Activated T-cell treated with anti-CD3 and anti-CD28 coated beads for 4 hours (primary cell): Measurements from ENCODE around the gene TSHZ1.

Experiments used
- DNase-seq: peaks from one replicate; pipeline ENCODE4 v3.0.0-alpha.2; 2020

TSHZ1 gene

DNA sequence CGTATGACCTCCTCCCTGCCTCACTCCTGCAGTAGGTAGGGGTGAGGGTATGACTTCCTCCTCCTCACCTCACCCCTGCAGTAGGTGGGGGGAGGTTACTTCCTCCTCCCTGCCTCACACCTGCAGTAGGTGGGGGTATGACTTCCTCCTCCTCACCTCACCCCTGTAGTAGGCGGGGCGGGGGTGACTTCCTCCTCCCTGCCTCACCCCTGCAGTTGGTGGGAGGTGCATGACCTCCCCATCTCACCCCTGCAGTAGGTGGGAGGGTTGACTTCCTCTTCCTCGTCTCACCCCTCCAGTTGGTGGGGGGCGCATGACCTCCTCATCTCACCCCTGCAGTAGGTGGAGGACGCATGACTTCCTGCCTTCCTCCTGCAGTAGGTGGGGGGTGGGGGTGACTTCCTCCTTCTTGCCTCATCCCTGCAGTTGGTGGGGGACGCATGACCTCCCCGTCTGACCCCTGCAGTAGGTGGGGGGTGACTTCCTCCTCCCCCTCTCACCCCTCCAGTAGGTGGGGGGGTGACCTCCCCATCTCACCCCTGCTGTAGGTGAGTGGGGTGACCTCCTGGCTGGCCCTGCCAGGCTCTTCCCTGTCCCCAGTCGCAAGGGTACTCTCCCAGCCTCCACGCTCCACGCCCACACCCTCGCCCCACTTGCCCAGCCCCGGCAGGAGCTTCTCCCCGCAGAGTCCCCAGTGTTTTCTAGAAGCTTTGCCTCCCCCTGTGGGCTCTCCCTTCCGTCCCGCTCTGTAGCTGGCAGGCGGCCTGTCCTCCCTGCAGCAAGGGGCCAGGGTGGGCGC is 39.3 kb downstream of the TSHZ1 start:
- no peak for DNase-seq

DNA sequence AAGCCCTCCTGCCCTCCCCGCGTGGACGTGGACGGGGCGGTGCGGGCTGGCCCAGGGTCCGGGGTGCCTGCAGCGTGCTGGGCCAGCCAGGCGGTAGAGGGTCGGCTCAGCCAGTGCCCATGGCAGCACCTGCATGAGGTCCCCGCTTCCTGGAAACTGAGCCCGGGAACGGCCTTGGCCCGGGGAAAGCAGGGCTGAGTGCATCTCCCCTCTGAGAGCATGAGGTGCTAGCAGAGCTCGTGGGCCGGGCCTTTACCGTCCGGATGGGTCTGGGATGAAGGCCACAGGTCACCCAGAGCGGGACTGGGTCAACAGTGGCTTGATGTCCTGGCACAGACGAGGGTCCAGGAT is 39.8 kb downstream of the TSHZ1 start:
- no peak for DNase-seq

DNA sequence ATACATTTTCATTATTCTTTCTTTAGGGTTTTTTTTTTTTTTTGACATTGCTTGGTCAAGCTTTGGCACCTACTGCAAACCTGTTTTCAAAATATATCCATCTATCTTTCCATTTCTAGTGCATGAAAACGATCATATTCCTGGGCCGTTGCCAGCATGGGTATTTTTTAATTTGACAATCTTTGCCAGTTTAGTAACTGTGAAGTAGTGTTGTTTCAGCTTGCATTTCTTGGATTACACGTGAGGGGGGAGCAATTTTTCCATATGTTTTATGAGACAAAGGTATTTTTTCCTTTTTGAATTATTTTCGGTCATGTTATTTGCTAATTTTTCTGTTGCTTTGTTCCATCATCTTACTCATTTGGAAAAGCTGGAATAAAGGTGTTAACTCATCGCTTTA is 40.9 kb downstream of the TSHZ1 start:
- DNase-seq: no peak

DNA sequence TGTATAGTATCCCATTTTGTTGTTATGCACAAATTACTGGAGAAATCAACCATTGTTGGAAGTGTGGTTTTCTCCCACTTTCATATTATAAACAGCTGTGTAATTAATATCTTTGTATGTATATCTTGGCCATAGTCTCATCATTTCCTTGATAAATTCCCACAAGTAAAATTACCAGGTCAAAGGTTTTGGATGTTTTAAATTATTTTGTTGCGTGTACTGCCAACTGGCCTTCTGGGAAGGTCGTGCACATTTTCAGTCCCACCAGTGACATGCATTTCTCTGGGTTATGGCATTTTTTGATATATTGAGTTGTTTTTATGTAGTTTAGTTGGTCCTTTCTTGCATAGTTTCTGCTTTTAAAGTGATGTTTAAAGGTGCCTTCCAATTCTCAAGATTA is 41.5 kb downstream of the TSHZ1 start:
- DNase-seq: no peak

DNA sequence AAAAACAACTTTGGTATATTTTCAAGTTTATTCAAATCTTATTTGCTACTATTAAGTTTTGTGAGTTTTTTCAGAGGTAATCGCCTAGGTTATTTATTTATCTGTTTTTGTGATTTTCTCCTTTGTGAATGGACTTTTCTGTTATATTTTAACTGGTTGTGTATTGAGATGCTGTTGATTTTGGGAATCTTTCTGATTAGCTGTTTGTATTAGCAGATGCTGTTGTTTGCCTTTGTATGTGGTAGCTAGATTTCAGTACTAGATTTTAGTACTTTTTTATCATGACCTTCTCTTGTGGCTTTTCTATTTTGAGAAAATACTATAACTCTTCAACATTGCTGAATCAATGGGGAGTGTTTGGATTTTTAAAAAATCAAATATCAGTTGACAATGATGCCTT is 42.4 kb downstream of the TSHZ1 start:
- no peak for DNase-seq

DNA sequence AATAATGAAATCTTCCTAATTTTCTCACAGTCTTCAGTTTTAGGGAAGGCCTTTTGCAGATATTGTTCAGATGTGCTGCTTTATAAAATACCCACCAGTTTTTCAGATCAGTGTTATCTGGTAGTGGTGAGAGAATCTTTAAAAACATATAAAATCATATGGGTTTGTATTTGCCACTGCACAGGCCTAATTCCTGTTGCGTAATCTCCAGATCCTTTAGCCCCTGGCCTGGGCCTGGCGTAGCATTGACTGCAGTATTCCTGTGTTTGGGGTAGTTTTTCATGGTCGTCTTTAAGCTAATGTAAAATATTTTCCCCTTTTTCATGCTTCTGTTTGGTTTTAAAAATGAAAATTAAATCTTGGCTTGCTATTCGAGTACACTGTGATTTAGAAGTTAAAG is 43.2 kb downstream of the TSHZ1 start:
- no peak for DNase-seq

DNA sequence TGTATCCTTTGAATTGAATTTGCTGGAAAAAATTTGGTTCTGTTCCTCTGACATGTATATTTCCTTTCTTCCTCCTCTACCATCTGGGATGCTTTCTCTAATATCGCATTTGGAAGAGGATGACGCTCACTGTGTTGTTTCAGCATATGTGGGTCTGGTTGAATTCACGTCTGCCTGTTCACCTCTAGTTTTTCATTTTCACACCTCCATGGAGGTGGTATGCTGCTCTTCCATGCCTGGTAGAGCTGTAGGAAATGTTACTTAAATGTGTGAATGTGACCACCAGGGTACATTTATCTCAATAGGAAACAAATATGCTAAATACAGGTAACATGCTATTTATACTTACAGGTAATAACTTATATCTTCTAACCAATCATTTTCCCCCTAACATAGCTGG is 44.5 kb downstream of the TSHZ1 start:
- no peak for DNase-seq

DNA sequence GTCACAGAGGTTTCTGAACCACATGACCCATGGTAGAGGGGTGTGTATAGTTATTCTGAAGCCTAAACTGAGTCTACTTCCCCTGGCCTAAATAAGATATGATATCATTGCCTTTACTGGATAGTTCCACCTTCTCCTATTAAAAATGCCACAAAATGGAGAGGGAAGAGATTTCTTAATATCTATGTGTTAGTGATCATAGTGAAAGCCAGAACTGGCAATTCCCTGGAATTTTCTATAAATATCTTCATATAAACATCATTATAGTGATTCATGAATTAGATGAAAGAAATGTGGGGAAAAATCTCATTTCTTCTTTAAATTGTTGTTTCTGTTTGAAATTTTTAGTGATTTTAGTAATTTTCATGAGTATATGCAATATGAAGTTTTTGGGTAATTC is 45.8 kb downstream of the TSHZ1 start:
- no peak for DNase-seq

DNA sequence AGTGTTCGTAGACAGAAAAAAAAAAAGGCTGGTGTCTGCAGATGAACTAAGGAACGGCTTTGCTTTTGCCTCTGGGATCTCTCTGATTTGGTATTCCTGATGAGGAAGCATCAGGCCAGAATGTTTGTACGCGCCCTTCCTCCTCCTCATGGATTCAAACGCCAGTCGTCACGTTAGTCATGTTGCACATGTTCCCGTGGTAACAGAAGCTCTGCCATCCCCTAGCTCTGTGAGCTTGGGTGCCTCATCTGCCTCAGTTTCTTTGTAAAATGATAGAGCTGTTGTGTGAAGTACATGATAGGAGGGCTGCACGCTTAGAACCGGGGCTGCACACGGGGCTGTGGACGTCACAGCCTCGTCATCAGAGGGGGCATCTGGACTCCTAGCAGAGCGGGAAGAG is 47.0 kb downstream of the TSHZ1 start:
- no peak for DNase-seq

DNA sequence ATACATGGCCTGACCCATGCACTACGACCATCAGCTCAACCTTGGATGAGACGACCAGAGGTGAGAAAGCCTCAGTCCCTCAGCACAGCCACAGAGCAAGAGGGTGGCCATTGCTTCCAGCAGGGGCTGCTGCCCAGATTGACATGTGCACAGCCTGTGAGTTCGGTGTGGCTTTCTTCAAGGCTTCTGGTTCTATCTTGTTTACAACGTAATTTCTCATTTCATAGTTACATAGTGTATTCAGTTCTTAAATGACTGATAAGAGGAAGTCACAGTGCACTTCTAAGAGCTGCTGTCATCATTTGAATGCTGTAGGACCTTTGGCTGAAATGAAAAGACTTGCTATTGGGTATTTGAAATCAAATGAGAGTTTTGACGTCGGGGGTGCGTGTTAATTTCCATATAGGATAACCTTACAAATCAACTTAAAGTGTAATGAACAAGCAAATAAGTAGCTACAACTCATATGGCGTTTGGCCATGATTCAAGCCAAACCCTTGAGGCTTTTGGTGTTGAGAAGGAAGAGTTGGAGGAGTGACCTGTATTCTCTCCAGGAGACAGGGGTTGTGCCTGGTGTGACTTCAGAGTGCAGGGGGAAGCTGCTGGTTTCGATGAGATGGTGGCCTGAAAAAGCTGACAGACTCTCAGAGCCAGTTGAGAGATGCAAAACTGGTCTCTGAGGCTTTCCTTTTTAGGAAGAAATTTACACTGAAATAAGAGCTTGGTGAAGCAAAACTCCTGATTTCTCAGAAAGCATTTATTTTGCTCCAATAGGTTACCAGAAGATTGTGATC is 51.0 kb downstream of the TSHZ1 start:
- DNase-seq: no peak

DNA sequence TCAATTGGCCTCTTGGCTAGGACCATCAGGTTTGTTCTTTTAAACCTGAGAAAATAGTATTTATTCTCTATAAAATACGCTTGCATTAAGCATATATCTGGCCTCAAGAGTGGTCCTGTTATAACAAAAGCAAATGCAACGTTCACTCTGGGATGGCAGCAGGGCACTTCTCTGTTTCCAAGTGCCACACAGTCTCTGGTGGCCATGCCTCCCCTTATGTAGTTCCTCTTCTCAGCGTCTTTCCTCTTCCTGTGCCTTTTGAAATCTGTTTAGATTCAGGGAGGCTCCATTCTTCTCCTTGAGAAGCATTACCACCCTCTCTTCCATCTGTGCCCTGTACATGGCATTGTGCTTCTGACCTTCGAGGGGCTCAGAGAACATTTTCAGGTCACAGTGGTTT is 51.9 kb downstream of the TSHZ1 start:
- no peak for DNase-seq

DNA sequence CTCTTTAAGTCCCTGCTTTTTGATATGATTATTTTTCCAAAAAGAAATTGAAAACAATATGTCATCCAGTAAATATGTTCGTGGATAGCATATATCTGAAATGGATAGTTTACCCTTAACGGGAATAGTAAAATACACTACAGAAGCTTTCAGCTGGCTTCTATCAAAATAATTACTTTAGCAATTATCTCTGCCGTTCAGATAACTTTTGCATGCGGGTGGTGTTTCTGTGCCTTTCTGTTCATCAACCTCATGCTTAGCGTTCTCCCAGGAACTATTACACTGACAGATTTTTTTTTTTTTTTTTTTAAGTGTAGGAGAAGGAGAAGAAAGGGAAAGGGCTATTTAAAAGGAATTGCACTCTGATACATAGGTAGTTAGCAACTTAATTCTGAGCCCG is 53.6 kb downstream of the TSHZ1 start:
- no peak for DNase-seq

DNA sequence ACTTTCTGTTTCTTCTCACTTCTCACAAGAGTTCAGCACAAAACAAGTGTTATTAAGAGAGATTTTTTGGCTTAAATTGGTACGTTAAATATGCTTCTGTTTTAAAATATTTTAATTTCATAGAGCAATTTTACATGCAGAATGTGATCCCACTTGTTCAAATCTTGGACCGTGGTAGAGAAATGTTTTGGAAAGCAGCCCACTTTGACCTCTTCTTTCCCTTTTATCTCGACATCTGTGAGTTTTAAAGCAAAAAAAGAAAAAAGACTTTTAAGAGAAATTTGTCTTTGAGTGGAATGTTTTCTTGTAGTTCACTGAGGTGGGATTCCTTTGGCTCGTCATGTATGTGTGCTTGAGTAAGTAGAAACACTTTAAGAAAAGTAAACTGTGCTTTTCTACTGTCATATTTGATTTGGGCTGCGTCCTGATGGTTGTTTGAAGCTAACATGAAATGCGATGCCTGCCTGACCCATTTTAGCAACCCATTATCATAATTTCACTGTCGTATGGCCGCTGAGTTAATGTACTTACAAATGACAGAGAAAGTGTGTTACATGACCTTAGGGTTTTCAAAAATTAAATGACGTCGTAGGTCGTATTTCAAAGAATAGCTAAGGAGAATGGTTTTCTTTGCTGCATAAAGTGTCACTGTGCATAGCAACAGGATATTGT is 54.5 kb downstream of the TSHZ1 start:
- no peak for DNase-seq

DNA sequence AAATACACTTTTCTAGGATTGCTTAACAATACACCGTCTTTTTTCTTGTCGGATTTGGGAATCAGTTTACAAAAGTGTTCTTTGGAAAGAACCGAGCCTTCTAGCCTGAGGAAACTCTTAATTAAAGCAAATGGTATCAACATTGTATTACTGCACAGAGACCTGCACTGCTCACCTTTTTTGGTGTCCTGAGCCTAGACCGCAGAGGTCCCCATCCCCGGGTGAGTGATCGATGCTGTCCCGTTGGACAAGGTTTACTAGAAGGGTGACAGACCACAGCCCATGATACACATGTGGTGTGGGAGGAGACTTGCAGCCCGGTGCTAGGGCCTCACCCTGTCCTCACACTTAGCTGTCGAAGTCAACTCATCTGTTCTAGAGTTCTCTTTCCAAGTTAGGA is 55.3 kb downstream of the TSHZ1 start:
- DNase-seq: no peak

DNA sequence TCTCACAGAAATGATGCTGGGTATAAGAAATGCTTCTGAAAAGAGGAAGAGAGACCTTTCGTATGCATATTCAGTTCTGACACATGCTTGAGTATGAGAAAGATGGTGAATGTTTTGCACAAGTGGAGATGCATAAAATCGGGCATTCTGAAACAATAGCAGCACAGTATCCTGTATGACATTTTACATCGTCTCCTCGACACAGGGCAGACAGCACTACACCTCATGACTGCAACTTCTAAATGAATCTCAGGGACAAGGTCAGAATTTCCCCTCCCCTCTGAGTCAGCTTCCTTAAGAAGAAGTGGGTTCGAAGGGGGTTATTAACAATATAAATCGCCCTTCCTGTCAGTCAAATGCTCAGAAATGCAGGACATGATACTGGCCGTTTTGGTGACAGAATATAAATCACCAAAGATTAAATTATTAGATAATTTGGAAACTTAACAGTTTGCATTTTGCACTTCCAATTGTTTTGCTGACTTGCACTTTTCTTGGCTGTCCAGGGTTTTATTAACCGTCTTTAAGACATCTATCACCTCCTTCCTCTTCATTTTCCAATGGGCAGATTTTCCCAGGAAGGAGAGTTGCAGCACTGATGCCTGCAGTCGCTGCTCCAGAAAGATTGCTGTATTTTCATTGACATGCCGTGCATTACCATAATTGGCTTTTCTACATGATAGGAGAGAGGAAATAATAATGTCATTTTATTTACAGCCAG is 57.2 kb downstream of the TSHZ1 start:
- no peak for DNase-seq

DNA sequence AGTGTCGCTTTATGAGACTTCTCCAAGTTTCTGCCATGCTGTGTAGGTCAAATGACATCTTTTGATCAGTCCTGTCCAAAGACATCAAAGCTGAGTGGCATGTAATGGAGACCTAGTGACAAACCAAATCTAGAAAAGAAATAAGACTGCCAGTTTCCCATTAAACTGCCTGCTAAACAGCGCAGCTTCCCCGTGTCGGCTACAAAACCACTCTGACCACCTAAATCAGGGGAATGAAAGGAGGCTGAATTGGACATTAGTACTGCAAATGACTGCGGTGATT is 57.7 kb downstream of the TSHZ1 start:
- no peak for DNase-seq

DNA sequence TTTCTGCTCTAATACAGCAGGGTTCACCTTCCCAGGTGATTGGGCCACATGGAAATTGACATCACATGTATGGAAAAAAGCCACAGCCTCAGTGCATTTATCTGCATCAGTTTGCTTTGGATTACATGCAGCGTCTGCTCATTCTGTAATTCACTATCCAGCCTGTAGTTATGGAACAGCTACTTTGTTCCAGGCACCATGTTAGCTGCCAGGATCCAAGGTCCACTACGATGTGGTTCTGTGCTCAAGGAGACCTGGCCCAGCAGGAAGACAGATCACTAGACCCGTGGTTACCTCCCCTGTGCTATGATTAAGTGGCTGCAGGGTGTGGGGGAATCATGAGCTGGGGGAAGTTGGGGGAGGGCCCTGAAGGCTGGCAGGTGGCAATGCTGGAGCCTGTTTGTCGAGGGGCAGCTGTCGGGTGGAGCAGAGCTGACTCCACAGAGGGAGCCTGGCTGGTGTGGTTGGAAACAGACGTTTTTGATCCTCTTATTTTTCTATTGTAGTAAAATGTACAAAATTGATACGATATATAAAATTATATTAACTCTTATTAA is 58.6 kb downstream of the TSHZ1 start:
- no peak for DNase-seq

DNA sequence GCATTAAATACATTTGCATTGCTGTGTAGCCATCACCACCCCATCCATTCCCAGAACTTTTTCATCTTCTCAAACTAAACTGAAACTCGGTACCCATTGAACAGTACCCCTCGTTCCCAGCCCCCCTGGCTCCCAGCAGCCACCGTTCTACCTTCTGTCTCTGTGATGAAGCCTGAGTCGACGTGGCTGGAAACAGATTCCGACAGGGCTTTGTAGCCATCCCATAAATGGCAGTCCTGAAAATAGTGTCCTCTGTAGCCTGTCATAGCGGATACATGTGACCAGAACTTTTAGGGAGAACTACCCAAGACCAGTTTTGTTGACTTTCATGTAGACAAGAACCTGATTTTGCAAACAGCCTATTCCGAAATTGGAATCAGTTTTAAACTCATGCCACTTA is 59.1 kb downstream of the TSHZ1 start:
- no peak for DNase-seq

DNA sequence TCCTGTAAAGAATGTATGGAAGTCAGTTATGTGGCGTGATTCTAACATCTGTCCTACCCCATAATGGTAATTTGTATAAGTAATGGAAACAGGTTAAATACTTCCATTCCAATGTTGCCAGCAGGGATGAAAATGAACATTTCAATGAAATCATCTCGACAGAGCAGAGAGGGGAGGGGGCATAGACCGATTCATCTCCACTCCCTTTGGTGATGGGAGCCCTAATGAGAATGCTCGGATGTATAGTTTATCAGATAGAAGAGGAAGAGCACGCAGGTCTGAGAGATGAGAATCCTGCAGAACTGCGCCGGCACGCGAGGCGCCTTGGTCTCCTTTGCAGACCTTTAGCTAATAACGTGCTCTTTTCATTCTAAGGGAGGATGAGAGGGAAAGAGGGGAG is 61.4 kb downstream of the TSHZ1 start:
- DNase-seq: no peak

DNA sequence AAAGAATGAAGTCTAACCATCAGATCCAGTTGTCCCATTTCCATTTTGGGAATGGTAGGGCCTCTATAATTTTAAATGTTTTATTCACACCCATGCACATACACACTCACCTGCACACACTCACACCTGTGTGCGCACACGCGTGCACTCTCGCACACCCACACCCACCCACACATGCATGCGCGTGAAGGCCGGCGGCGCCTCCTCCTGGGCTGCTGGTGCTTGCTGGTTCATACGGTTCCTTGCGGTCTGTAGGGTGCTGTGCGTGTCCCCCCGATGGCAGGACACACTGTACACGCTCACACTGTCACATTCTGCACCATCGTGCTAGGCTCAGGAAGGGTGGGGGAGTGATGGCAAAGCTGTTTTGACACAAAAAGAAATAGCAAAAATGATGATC is 63.2 kb downstream of the TSHZ1 start:
- no peak for DNase-seq

DNA sequence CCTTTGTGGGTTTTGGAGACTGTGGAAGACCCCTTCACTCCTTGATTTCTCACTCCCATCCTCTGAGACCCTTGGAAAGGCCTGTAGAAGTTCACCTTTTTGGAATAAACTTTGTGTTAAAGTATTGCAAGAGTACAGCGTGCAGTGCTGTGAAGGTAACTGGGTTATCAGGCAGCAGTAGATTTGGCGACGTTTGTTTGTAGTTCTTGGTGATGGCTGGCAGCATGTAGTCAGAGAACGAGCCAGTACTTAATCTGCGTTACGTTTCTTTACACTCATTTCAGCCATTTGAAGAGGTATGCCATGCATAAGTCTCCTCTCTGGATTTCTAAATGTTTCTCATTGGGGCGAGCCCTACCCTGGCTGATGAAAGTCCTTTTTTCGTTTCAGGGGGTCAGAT is 64.6 kb downstream of the TSHZ1 start:
- no peak for DNase-seq

DNA sequence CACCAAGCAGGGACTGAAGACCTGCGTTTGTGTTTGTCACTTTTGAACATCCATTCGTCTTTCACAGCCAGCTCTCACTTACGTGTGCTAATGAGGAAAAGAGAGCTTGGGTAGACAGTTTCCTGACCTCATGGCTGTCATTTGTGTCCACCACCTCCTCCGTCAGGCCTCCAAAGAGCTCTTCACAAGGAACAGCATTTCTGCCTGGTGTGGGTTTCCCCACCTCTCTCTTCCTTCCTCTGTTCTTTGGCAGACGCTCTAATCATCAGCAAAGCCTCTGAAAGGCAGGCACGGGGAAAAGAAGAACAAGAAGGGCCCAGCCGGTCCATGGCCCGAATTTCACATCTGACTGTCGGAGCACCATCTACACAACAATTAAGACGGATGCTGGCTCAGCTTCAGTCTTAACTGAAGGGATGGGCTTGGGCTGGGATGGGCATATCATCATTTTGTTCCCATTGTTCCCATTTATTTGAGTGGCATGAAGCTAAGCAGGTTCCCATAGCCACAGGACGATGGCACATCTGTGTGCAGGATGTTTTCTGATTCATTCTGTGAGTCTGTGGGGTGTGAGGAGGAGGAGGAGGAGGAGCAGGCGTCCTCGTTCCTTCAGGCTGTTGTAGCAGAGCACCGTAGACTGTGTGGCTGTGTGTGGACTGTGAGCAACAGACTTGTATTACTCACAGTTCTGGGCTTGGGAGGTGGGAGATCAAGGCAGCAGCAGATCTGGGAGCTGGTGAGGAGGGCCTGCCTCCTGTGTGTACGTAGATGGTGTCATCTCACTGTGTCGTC is 66.4 kb downstream of the TSHZ1 start:
- no peak for DNase-seq

DNA sequence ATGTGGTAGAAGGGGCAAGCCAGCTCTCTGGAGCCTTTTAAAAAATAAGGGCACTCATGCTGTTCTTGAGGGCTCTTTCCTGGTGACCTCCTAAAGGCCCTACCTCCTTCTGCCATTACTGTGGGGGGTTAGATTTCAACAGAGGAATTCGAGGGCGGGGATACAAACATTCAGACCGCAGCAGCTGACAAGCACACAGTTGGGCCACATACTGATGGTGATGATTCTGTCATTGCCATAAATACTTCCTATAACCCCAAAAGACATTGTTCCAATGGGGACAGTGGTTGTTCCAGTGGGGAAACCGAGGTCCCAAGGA is 67.0 kb downstream of the TSHZ1 start:
- no peak for DNase-seq
